OCI-LY7 (cell line): Measurements from ENCODE around the gene GON4L.

Experiments used
- CTCF ChIP-seq: fragments of 200-600 bp; sonication (generic); conservative IDR thresholded peaks from 2 replicates; pipeline ENCODE4 v1.5.1; 2014; ENCODE audit warnings: mild to moderate bottlenecking, antibody characterized with exemption, low read length, moderate library complexity, mixed read lengths
- EZH2phosphoT487 ChIP-seq: fragments of 200-600 bp; sonication (generic); IDR thresholded peaks from 2 replicates; pipeline ENCODE4 v1.6.1; 2018; ENCODE audit warnings: low read depth, borderline replicate concordance, mild to moderate bottlenecking, mixed run types, antibody characterized with exemption, low read length, moderate library complexity, mixed read lengths

GRCh38 chr1:155850345-155850744, 6.7 kb downstream of the GON4L start:
- no peak for TF ChIP-seq CTCF
- TF ChIP-seq EZH2phosphoT487 = no peak
